NCI-H1436 treated with DMSO at 0.1 percent for 48 hours (cell line): Measurements from ENCODE around the gene CCNK.

Experiments used
- DNase-seq: peaks from one replicate; lab custom pipeline; 2025; lab: John Stamatoyannopoulos, UW

CCNK gene

GRCh38 chr14:99466758-99467157 is 14.5 kb upstream of the CCNK start:
- DNase-seq = no peak

- no peak for DNase-seq
Observed at GRCh38 chr14:99467336-99468078, 13.7 kb upstream of the CCNK start.

- no peak for DNase-seq
Observed at GRCh38 chr14:99468081-99468480, 13.1 kb upstream of the CCNK start.

GRCh38 chr14:99468836-99469592 is 12.2 kb upstream of the CCNK start:
- no peak for DNase-seq

- DNase-seq = no peak
Observed at GRCh38 chr14:99471731-99472130, 9.5 kb upstream of the CCNK start.

GRCh38 chr14:99472937-99473336 is 8.3 kb upstream of the CCNK start:
- DNase-seq = no peak

GRCh38 chr14:99473458-99473857 is 7.8 kb upstream of the CCNK start:
- no peak for DNase-seq

- no peak for DNase-seq
Observed at GRCh38 chr14:99475179-99475578, 6.0 kb upstream of the CCNK start.

GRCh38 chr14:99475660-99476059 is 5.5 kb upstream of the CCNK start:
- no peak for DNase-seq

GRCh38 chr14:99476864-99477263 is 4.3 kb upstream of the CCNK start:
- DNase-seq = no peak

GRCh38 chr14:99478128-99478527 is 3.1 kb upstream of the CCNK start:
- no peak for DNase-seq

GRCh38 chr14:99479160-99479905 is 1.9 kb upstream of the CCNK start:
- DNase-seq = no peak

GRCh38 chr14:99479906-99480869 is 1.0 kb upstream of the CCNK start, which contains the start of gene SETD3:
Gene SETD3 (minus strand): TSS chr14:99480859. CDS start chr14:99465805, 15,054 bp downstream.
- DNase-seq = no peak

- no peak for DNase-seq
Observed at GRCh38 chr14:99481745-99482099, 513 bp downstream of the CCNK start.

- DNase-seq = no peak
Observed at GRCh38 chr14:99484106-99484505, 2.9 kb downstream of the CCNK start.

- DNase-seq = no peak
Observed at GRCh38 chr14:99497341-99497740, 16.1 kb downstream of the CCNK start.

GRCh38 chr14:99497894-99498293 is 16.7 kb downstream of the CCNK start:
- DNase-seq = no peak

GRCh38 chr14:99502989-99503421 is 21.8 kb downstream of the CCNK start:
- no peak for DNase-seq

- DNase-seq = no peak
Observed at GRCh38 chr14:99503848-99504453, 22.7 kb downstream of the CCNK start.

- DNase-seq = no peak
Observed at GRCh38 chr14:99505089-99505488, 23.9 kb downstream of the CCNK start.

- DNase-seq = no peak
Observed at GRCh38 chr14:99506276-99506675, 25.1 kb downstream of the CCNK start.
